Measurements from ENCODE around the gene ATP7A. TPM values are rescaled to one million over a fixed set of nuclear protein-coding genes. Genes with fewer than 3 reads are reported as not detected.
"Not testable (repeated sequence)": the region's sequence is repeated elsewhere in the genome, so short reads cannot be mapped to it uniquely, and the experiment has no call there.

The ATP7A gene
- total RNA-seq, 1 donor from 2014 or later = 16.2 TPM

GRCh38 chrX:77917294-77917933, 6.9 kb downstream of the ATP7A start:
- Mint-ChIP-seq H3K36me3 (ENCODE audit: unreplicated experiment) (no peaks in the 10 kb centered on the region), H3K4me1 (ENCODE audit: unreplicated experiment) (peaks cover 6% of the 10 kb centered on the region), H3K9me3 (ENCODE audit: unreplicated experiment) (peaks cover 5% of the 10 kb centered on the region), H3K4me3 (ENCODE audit: unreplicated experiment) (no peak overlapping the region), H3K27me3 (ENCODE audit: unreplicated experiment) (no peaks in the 10 kb centered on the region), H3K27ac (ENCODE audit: unreplicated experiment) (no peak overlapping the region)
- TF ChIP-seq CTCF (IDR thresholded peaks at IDR 0.05) = no peak
- no peak for DNase-seq (ENCODE audit: extremely low spot score, unreplicated experiment)

GRCh38 chrX:77918568-77918967, 8.1 kb downstream of the ATP7A start:
- Mint-ChIP-seq H3K9me3 (ENCODE audit: unreplicated experiment) (peaks cover 5% of the 10 kb centered on the region), H3K36me3 (ENCODE audit: unreplicated experiment) (no peaks in the 10 kb centered on the region), H3K4me3 (ENCODE audit: unreplicated experiment) (no peak overlapping the region), H3K27me3 (ENCODE audit: unreplicated experiment) (no peaks in the 10 kb centered on the region), H3K4me1 (ENCODE audit: unreplicated experiment) (peaks cover under 1% of the 10 kb centered on the region), H3K27ac (ENCODE audit: unreplicated experiment) (no peak overlapping the region)
- no peak for DNase-seq (ENCODE audit: extremely low spot score, unreplicated experiment)
- no peak for TF ChIP-seq CTCF (IDR thresholded peaks at IDR 0.05)

- H3K27ac Mint-ChIP-seq (ENCODE audit: unreplicated experiment); H3K4me3 Mint-ChIP-seq (ENCODE audit: unreplicated experiment); H3K27me3 Mint-ChIP-seq (ENCODE audit: unreplicated experiment); H3K4me1 Mint-ChIP-seq (ENCODE audit: unreplicated experiment); H3K36me3 Mint-ChIP-seq (ENCODE audit: unreplicated experiment); DNase-seq (ENCODE audit: extremely low spot score, unreplicated experiment); H3K9me3 Mint-ChIP-seq (ENCODE audit: unreplicated experiment): not testable (repeated sequence)
These were observed 8.9 kb downstream of the ATP7A start for GRCh38 chrX:77919370-77919769.

- Mint-ChIP-seq H3K36me3 (ENCODE audit: unreplicated experiment) (no peaks in the 10 kb centered on the region), H3K4me1 (ENCODE audit: unreplicated experiment) (no peaks in the 10 kb centered on the region), H3K4me3 (ENCODE audit: unreplicated experiment) (no peak overlapping the region), H3K27ac (ENCODE audit: unreplicated experiment) (no peak overlapping the region), H3K9me3 (ENCODE audit: unreplicated experiment) (peaks cover 5% of the 10 kb centered on the region), H3K27me3 (ENCODE audit: unreplicated experiment) (no peaks in the 10 kb centered on the region)
- no peak for TF ChIP-seq CTCF (IDR thresholded peaks at IDR 0.05)
- DNase-seq (ENCODE audit: extremely low spot score, unreplicated experiment) = no peak
These were observed 12.3 kb downstream of the ATP7A start for GRCh38 chrX:77922787-77923186.

- no peak overlapping the region for H3K4me3 Mint-ChIP-seq (ENCODE audit: unreplicated experiment)
- no peak overlapping the region for H3K27ac Mint-ChIP-seq (ENCODE audit: unreplicated experiment)
- H3K9me3 Mint-ChIP-seq (ENCODE audit: unreplicated experiment) = peaks cover 5% of the 10 kb centered on the region
- H3K27me3 Mint-ChIP-seq (ENCODE audit: unreplicated experiment) = no peaks in the 10 kb centered on the region
- no peak for TF ChIP-seq CTCF (IDR thresholded peaks at IDR 0.05)
- no peak for DNase-seq (ENCODE audit: extremely low spot score, unreplicated experiment)
- no peaks in the 10 kb centered on the region for H3K4me1 Mint-ChIP-seq (ENCODE audit: unreplicated experiment)
- H3K36me3 Mint-ChIP-seq (ENCODE audit: unreplicated experiment) = no peaks in the 10 kb centered on the region
These were observed 13.9 kb downstream of the ATP7A start for GRCh38 chrX:77924320-77924859.
